ENCODE data around the gene TMTC1.

- TF ChIP-seq PPARA (CRISPR knock-in tag; IDR thresholded peaks at IDR 0.05; ENCODE audit: borderline replicate concordance) = no peak
- TF ChIP-seq ISL1 (CRISPR knock-in tag; IDR thresholded peaks at IDR 0.05) = no peak
- no peak for TF ChIP-seq ESRRG (CRISPR knock-in tag; IDR thresholded peaks at IDR 0.05)
- TF ChIP-seq ZNF8 (CRISPR knock-in tag; IDR thresholded peaks at IDR 0.05) = no peak
- no peak for TF ChIP-seq SNAI2 (CRISPR knock-in tag; IDR thresholded peaks at IDR 0.05)
- no peak for TF ChIP-seq PATZ1 (CRISPR knock-in tag; IDR thresholded peaks at IDR 0.05; ENCODE audit: borderline replicate concordance)
- no peak for TF ChIP-seq TOX (CRISPR knock-in tag; IDR thresholded peaks at IDR 0.05; ENCODE audit: borderline replicate concordance)
- TF ChIP-seq CSRNP3 (CRISPR knock-in tag; IDR thresholded peaks at IDR 0.05) = no peak
- TF ChIP-seq ZFP30 (CRISPR knock-in tag; IDR thresholded peaks at IDR 0.05) = no peak
- no peak for TF ChIP-seq ZNF70 (CRISPR knock-in tag; IDR thresholded peaks at IDR 0.05)
- TF ChIP-seq RARB (CRISPR knock-in tag; IDR thresholded peaks at IDR 0.05) = no peak
These were observed 274.2 kb downstream of the TMTC1 start for GRCh38 chr12:29509503-29509902.
